ENCODE measurements around the gene PLEKHG2. TPM values are rescaled to one million over a fixed set of nuclear protein-coding genes. Genes with fewer than 3 reads are reported as not detected.

The PLEKHG2 gene
- total RNA-seq, 1 donor from 2014 or later = 172 TPM

GRCh38 chr19:39469036-39469435 is 56.6 kb downstream of the PLEKHG2 start:
- TF ChIP-seq CTCF (IDR thresholded peaks at IDR 0.05; ENCODE audit: unreplicated experiment) = no peak
- no peaks in the 10 kb centered on the region for H3K9me3 Mint-ChIP-seq (ENCODE audit: unreplicated experiment)
- H3K36me3 Mint-ChIP-seq (ENCODE audit: low read depth, unreplicated experiment) = peaks cover 60% of the 10 kb centered on the region
- no peak overlapping the region for H3K4me3 Mint-ChIP-seq (ENCODE audit: unreplicated experiment)
- peaks cover 3% of the 10 kb centered on the region for H3K4me1 Mint-ChIP-seq (ENCODE audit: unreplicated experiment)
- H3K27ac Mint-ChIP-seq (ENCODE audit: unreplicated experiment) = no peak overlapping the region
- peaks cover 11% of the 10 kb centered on the region for H3K27me3 Mint-ChIP-seq (ENCODE audit: unreplicated experiment)
- no peak for DNase-seq (ENCODE audit: low spot score)

DNA sequence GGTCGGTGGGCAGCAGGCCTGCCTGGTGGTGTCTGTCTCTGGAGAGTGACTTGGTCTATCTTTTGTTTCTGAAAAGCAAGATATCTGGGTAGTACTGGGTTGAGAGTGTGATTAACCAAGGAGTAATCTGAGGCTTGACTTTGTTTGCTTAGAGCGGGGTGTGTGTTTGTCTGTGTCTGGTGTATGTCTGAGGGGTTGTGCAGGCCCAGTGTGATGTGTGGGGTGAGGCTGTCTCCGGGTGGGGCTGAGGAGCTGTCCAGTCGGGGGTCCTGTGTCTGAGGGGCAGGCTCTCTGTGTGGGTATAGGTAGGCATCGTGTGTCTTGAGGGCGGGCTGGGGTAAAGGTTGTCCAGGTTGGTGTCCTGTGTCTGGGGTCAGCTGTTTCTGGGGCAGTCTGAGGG is 57.1 kb downstream of the PLEKHG2 start:
- no peak overlapping the region for H3K27ac Mint-ChIP-seq (ENCODE audit: unreplicated experiment)
- no peaks in the 10 kb centered on the region for H3K9me3 Mint-ChIP-seq (ENCODE audit: unreplicated experiment)

DNA sequence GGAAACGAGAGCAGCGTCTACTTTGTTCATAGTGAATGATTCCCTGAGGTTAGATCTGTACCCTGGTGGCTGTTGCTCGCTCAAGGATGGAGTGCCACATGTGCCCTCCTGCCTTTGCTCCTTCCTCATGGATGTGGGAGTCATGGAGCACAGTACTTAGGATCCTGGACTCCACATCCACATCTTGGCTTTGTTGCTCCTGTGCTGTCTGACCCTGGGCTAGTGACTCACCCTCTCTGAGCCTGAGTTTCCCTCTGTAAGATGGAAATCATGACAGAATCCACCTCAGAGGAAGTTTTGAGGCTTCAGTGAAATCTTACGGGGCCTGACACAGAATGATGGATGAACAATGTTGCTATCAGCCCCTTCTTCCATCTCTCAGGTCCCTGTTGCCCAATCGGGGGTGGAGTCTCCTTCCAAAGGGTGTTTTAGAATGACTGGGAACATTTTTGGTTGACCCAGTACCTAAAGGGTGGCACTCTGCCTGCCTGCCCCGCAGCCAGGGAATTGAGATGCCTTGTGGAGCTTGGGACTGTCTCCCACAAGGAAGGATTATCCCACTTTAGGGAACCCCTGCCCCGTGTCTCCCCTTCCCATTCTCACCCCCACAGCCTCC is 58.4 kb downstream of the PLEKHG2 start:
- H3K27me3 Mint-ChIP-seq (ENCODE audit: unreplicated experiment) = peaks cover 7% of the 10 kb centered on the region
- DNase-seq (ENCODE audit: low spot score) = no peak
- peaks cover 19% of the 10 kb centered on the region for H3K4me1 Mint-ChIP-seq (ENCODE audit: unreplicated experiment)
- TF ChIP-seq CTCF (IDR thresholded peaks at IDR 0.05; ENCODE audit: unreplicated experiment) = no peak
- H3K4me3 Mint-ChIP-seq (ENCODE audit: unreplicated experiment) = peak overlapping the region; percentile 79
- no peaks in the 10 kb centered on the region for H3K9me3 Mint-ChIP-seq (ENCODE audit: unreplicated experiment)
- peaks cover 54% of the 10 kb centered on the region for H3K36me3 Mint-ChIP-seq (ENCODE audit: low read depth, unreplicated experiment)
- H3K27ac Mint-ChIP-seq (ENCODE audit: unreplicated experiment) = no peak overlapping the region

More for the DNA sequence above, 57.1 kb downstream of the PLEKHG2 start:
- peaks cover 11% of the 10 kb centered on the region for H3K27me3 Mint-ChIP-seq (ENCODE audit: unreplicated experiment)
- DNase-seq (ENCODE audit: low spot score) = no peak
- TF ChIP-seq CTCF (IDR thresholded peaks at IDR 0.05; ENCODE audit: unreplicated experiment) = no peak
- H3K4me3 Mint-ChIP-seq (ENCODE audit: unreplicated experiment) = peak overlapping the region; percentile 8
- peaks cover 8% of the 10 kb centered on the region for H3K4me1 Mint-ChIP-seq (ENCODE audit: unreplicated experiment)
- H3K36me3 Mint-ChIP-seq (ENCODE audit: low read depth, unreplicated experiment) = peaks cover 62% of the 10 kb centered on the region

GRCh38 chr19:39471756-39472536 is 59.5 kb downstream of the PLEKHG2 start:
- DNase-seq (ENCODE audit: low spot score) = no peak
- Mint-ChIP-seq H3K9me3 (ENCODE audit: unreplicated experiment) (no peaks in the 10 kb centered on the region), H3K36me3 (ENCODE audit: low read depth, unreplicated experiment) (peaks cover 52% of the 10 kb centered on the region), H3K27me3 (ENCODE audit: unreplicated experiment) (peaks cover 8% of the 10 kb centered on the region), H3K4me3 (ENCODE audit: unreplicated experiment) (peak overlapping the region; percentile 79), H3K4me1 (ENCODE audit: unreplicated experiment) (peaks cover 27% of the 10 kb centered on the region), H3K27ac (ENCODE audit: unreplicated experiment) (no peak overlapping the region)
- TF ChIP-seq CTCF (IDR thresholded peaks at IDR 0.05; ENCODE audit: unreplicated experiment) = no peak
